ENCODE data around the gene HERPUD1.

GRCh38 chr16:56909527-56909979, 22.4 kb upstream of the HERPUD1 start:
- no peak for TF ChIP-seq CREB1 (IDR thresholded peaks at IDR 0.05; ENCODE audit: low read depth)
- no peak for TF ChIP-seq TAF1 (IDR thresholded peaks at IDR 0.05; ENCODE audit: low read depth)
- TF ChIP-seq EGR1 (IDR thresholded peaks at IDR 0.05): no peak
- TF ChIP-seq, protein P1, sequence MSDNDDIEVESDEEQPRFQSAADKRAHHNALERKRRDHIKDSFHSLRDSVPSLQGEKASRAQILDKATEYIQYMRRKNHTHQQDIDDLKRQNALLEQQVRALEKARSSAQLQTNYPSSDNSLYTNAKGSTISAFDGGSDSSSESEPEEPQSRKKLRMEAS (IDR thresholded peaks at IDR 0.05): no peak
- TF ChIP-seq USF1 (IDR thresholded peaks at IDR 0.05): no peak
- TF ChIP-seq EP300 (IDR thresholded peaks at IDR 0.05; ENCODE audit: borderline replicate concordance): no peak
- no peak for TF ChIP-seq YY1 (IDR thresholded peaks at IDR 0.05; ENCODE audit: low read depth)
- no peak for TF ChIP-seq REST (IDR thresholded peaks at IDR 0.05; ENCODE audit: low read depth)
- TF ChIP-seq NFIC (IDR thresholded peaks at IDR 0.05): no peak
- TF ChIP-seq TEAD4 (IDR thresholded peaks at IDR 0.05): no peak
- no peak for TF ChIP-seq TCF12 (IDR thresholded peaks at IDR 0.05; ENCODE audit: low read depth)
- TF ChIP-seq CEBPB (IDR thresholded peaks at IDR 0.05): no peak
